ENCODE results near the gene TENM4. TPM values are rescaled to one million over a fixed set of nuclear protein-coding genes. Genes with fewer than 3 reads are reported as not detected.

The TENM4 gene
- total and polyA plus RNA-seq, 2 of the 13 experiments (the other 11 are each of a cell fraction or from before 2014, with no cell fraction given) = not detected

DNA sequence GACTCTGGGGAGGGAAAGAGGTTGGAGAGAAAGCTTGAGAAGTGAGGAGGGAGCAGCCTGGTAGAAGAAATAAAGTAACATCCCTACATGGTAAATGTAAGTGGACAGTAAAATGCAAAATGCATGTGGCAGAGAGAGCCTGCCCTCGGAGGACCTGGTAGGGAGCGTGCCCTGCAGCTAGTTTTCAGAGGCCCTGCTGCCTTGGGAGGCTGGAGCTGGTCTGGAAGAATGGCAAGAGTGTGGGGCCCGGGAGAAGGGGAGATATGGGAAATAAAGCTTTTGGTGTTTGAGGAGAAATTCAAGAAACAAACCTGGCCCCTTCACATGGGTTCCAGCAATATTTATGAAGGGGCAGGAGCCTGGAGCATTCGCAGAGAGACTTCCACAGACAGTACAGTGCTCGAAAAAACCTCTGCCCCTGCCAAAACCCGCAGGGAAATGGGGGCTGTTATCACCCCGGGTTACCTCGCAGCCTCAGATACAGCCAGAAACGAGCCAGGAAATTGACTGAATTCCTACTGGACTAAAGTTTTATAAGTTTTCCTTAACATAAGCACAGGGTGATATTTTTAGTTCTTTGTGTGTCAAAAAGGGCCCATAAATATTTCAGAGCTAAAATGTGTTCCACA lies 363.0 kb downstream of the TENM4 start:
- FAIRE-seq (no peak), DNase-seq (ENCODE audit: low spot score) (no peak), ATAC-seq (no peak)
- no peak overlapping the region for H3K9ac ChIP-seq (ENCODE audit: insufficient read depth, low read depth, low read length)
- no peak overlapping the region for H3K27ac ChIP-seq (ENCODE audit: extremely low read length, insufficient read depth, low read length)
- no peaks in the 10 kb centered on the region for H4K20me1 ChIP-seq (ENCODE audit: insufficient read depth, low read length)
- no TSS peak for BruUV-seq (replicated peaks)
- H3K4me1 ChIP-seq (ENCODE audit: insufficient read depth, low read length) = no peaks in the 10 kb centered on the region
- in situ Hi-C loops (cut with HindIII; ENCODE audit: extremely low pct_ligation_motif_present, low pct_unique_long_range_greater_than_20kb) = loop anchor here (10.0 kb wide), 1 partner anchor 433 kb away; no protein-coding TSS in a partner anchor
- WGBS (ENCODE audit: low lambda C conversion rate) = 18% methylated on average over 9 of the region's 9 CpGs
- no peaks in the 10 kb centered on the region for H3K36me3 ChIP-seq (replicated peaks in 1 of 2; ENCODE audit: control insufficient read depth in 1 of 2, insufficient read depth in 2 of 2, low read length in 2 of 2)
- H2AFZ ChIP-seq (ENCODE audit: low read length) = no peak overlapping the region
- H3K9me3 ChIP-seq (ENCODE audit: low read length) = no peaks in the 10 kb centered on the region
- intact Hi-C loops (cut with micrococcal nuclease; ENCODE audit: unreplicated experiment) = loop anchor here (2.0 kb wide), 1 partner anchor 279 kb away; no protein-coding TSS in a partner anchor
- TF ChIP-seq, protein P1, sequence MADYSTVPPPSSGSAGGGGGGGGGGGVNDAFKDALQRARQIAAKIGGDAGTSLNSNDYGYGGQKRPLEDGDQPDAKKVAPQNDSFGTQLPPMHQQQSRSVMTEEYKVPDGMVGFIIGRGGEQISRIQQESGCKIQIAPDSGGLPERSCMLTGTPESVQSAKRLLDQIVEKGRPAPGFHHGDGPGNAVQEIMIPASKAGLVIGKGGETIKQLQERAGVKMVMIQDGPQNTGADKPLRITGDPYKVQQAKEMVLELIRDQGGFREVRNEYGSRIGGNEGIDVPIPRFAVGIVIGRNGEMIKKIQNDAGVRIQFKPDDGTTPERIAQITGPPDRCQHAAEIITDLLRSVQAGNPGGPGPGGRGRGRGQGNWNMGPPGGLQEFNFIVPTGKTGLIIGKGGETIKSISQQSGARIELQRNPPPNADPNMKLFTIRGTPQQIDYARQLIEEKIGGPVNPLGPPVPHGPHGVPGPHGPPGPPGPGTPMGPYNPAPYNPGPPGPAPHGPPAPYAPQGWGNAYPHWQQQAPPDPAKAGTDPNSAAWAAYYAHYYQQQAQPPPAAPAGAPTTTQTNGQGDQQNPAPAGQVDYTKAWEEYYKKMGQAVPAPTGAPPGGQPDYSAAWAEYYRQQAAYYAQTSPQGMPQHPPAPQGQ (CRISPR knock-in tag; IDR thresholded peaks at IDR 0.05; ENCODE audit: borderline replicate concordance) = no peak
- TF ChIP-seq MIER3 (CRISPR knock-in tag; IDR thresholded peaks at IDR 0.05; ENCODE audit: borderline replicate concordance) (no peak), ZNF30 (CRISPR knock-in tag; IDR thresholded peaks at IDR 0.05) (no peak), ZMAT3 (CRISPR knock-in tag; conservative IDR thresholded peaks at IDR 0.05) (no peak), ZNF761 (CRISPR knock-in tag; conservative IDR thresholded peaks at IDR 0.05) (no peak), THYN1 (CRISPR knock-in tag; IDR thresholded peaks at IDR 0.05; ENCODE audit: borderline replicate concordance, low read depth) (no peak)
- TF ChIP-seq, protein P2, sequence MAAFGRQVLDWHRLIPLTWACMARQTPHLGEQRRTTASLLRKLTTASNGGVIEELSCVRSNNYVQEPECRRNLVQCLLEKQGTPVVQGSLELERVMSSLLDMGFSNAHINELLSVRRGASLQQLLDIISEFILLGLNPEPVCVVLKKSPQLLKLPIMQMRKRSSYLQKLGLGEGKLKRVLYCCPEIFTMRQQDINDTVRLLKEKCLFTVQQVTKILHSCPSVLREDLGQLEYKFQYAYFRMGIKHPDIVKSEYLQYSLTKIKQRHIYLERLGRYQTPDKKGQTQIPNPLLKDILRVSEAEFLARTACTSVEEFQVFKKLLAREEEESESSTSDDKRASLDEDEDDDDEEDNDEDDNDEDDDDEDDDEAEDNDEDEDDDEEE (CRISPR knock-in tag; IDR thresholded peaks at IDR 0.05) = no peak
- POLR2A ChIA-PET = no interaction called here
- peaks cover 0 to 4% of the 10 kb centered on the region in 2 experiments; a peak in 2 of 5 replicates for H3K27me3 ChIP-seq (ENCODE audit: control insufficient read depth in 1 of 2, insufficient read depth in 2 of 2, low read length in 2 of 2)
- H3K79me2 ChIP-seq (ENCODE audit: insufficient read depth, low read length) = no peaks in the 10 kb centered on the region
- no peak overlapping the region for H3K4me3 ChIP-seq (replicated peaks in 1 of 3; ENCODE audit: insufficient read depth in 1 of 3, low read depth in 2 of 3, low read length in 3 of 3)
- no peak overlapping the region for H3K4me2 ChIP-seq (ENCODE audit: low read depth, low read length)
- CTCF ChIA-PET (ENCODE audit: low intra/inter-chr PET ratio, low total read pairs) = no interaction called here

Data from HepG2 (cell line).